Stimulated activated CD4-positive, alpha-beta T cell treated with anti-CD3 and anti-CD28 coated beads, Interleukin-1b, Interleukin-23, amount 100 ng/mL, for 1 hour (primary cell): ENCODE measurements around the gene CGB7.

Experiments
- DNase-seq, 2 donors: peaks; one replicate each; pipeline ENCODE4 v3.0.0-alpha.2; 2020; ENCODE audit warnings: low read depth in 2 of 2

Gene CGB7

GRCh38 chr19:49016067-49016839 is 41.3 kb downstream of the CGB7 start:
- DNase-seq: no peak

GRCh38 chr19:49014870-49015255 is 42.7 kb downstream of the CGB7 start:
- DNase-seq: no peak

- no peak for DNase-seq
These were observed 43.3 kb downstream of the CGB7 start for GRCh38 chr19:49014123-49014869.

- no peak for DNase-seq
These were observed 46.4 kb downstream of the CGB7 start for GRCh38 chr19:49011194-49011593.

GRCh38 chr19:49010453-49010852 is 47.1 kb downstream of the CGB7 start:
- DNase-seq: no peak

- no peak for DNase-seq
These were observed 47.7 kb downstream of the CGB7 start for GRCh38 chr19:49009828-49010227.

- no peak for DNase-seq
These were observed 50.6 kb downstream of the CGB7 start for GRCh38 chr19:49006905-49007304.

GRCh38 chr19:49004964-49005614 is 52.5 kb downstream of the CGB7 start:
- no peak for DNase-seq
